Activated CD8-positive, alpha-beta memory T cell treated with anti-CD3 and anti-CD28 coated beads for 1 hour (primary cell): Measurements from ENCODE around the gene MAGI1.

Experiments used
- DNase-seq, 2 donors: peaks; one replicate each; pipeline ENCODE4 v3.0.0-alpha.2; 2020; ENCODE audit warnings: low read depth in 1 of 2; ENCODE audit errors: extremely low read depth in 1 of 2

MAGI1 gene

GRCh38 chr3:65948841-65949573 is 89.7 kb downstream of the MAGI1 start:
- DNase-seq: no peak

DNA sequence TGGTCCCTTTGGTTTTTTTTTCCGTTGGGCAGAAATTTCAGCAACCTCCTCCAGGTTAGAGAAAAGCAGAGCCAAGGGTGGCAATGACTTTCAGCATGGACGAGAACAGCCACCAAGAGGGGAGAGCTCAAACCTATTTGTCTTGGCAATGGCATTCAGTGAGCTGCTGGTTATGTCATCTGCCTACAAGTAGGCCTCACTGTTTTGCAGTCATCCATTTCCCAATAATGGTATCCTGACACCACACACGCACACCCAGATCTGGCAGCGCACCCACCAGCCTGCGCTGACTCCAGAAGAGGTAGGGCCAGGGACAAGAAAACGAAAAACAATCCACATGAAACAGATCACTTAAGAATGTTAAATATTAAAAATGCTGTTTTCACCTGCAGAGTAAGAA is 92.3 kb downstream of the MAGI1 start:
- no peak for DNase-seq

- no peak for DNase-seq
Measured at GRCh38 chr3:65945953-65946352, 92.8 kb downstream of the MAGI1 start.

GRCh38 chr3:65945480-65945879 is 93.2 kb downstream of the MAGI1 start:
- no peak for DNase-seq

- DNase-seq: no peak
Measured at GRCh38 chr3:65944252-65944651, 94.5 kb downstream of the MAGI1 start.

GRCh38 chr3:65939801-65940246 is 98.9 kb downstream of the MAGI1 start:
- no peak for DNase-seq

GRCh38 chr3:65939184-65939583 is 99.5 kb downstream of the MAGI1 start:
- DNase-seq: no peak

DNA sequence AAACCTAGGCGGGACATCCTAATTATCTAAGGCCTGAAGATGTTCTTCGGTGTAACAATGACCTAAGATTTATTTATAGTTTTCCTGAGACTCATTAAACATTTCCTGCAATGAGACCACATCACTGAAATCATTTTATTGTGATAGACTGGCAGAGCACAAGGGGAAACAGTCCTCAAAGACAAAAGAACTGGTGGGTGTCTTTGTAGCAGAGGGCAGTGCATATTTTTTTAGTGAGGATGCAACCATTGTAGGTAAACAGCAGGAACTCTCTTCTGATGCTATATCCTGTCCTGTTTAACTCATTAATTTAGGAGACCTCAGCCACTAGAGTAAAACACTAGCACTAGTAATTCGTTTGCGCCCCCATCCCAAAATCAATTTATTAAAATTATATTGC is 100.0 kb downstream of the MAGI1 start:
- DNase-seq: no peak

- DNase-seq: no peak
Measured at GRCh38 chr3:65938147-65938546, 100.6 kb downstream of the MAGI1 start.

- DNase-seq: no peak
Measured at GRCh38 chr3:65936908-65937638, 101.6 kb downstream of the MAGI1 start.

DNA sequence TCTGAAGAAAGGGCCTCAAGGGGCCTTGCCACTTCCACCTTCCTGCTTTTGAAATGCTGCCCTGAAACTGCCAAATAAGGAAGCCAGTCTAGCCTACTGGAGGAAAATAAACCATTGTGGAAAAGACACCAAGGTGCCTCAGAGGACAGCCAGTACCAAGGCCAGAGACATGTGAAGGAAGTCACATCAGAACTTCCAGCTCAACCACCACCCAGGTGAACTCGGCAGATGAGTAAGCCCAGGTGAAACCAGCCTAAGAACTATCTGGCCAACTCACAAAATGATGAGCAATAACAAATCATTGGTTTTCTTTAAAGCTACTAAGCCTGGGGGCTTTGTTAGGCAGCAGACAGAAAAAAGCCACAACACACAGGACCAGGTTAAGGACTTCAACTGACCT is 103.0 kb downstream of the MAGI1 start:
- DNase-seq: no peak

DNA sequence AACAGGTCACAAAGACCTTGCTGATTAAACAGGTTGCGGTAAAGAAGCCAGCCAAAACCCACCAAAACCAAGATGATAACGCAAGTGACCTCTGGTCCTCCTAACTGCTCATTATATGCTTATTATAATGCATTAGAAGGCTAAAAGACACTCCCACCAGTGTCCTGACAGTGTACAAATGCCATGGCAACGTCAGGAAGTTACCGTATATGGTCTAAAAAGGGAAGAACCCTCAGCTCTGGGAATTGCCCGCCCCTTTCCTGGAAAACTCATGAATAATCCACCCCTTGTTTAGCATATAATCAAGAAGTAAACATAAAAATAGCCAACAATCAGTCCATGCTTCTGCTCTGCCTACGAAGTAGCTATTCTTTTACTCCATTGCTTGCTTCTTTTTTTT is 108.1 kb downstream of the MAGI1 start:
- no peak for DNase-seq

- no peak for DNase-seq
Measured at GRCh38 chr3:65928110-65928509, 110.6 kb downstream of the MAGI1 start.

DNA sequence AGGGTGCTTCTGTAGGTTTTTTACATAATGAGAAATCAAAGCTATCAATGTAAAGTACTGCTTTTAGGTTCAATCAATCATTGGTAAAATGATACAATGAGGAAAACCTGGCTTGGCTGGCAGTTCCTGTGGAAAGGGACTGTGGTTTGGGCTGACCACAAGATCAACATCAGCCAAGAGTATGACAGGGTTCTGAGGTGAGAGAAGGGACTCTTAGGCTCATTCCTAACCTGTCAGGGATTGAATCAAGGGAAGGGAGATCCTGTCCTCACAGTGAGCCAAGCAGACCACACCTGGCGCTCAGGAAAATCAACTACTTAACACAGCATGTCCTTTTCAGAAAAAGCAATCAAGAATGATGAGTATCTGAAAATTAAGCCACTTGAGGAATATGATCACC is 111.1 kb downstream of the MAGI1 start:
- no peak for DNase-seq

- no peak for DNase-seq
Measured at GRCh38 chr3:65925254-65925954, 113.3 kb downstream of the MAGI1 start.

DNA sequence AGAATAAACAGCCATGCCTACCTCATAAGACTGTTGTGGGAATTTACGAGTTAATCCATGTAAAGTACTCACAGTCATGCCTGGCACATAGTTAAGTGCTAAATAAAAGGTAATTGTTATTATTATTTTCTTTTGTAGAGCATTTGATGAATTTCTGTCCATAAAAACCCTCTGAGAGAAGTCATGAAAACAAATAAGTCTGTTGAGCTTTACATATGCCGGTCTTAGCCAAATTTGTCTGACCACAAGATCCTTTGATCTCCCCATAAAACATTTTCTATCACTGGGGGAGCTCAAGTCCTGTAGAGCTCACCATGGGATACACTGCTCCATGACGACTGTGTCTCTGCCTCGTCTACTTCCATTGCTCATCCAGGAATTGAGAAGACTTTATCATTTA is 114.0 kb downstream of the MAGI1 start:
- DNase-seq: no peak

- no peak for DNase-seq
Measured at GRCh38 chr3:65922441-65922840, 116.3 kb downstream of the MAGI1 start.

DNA sequence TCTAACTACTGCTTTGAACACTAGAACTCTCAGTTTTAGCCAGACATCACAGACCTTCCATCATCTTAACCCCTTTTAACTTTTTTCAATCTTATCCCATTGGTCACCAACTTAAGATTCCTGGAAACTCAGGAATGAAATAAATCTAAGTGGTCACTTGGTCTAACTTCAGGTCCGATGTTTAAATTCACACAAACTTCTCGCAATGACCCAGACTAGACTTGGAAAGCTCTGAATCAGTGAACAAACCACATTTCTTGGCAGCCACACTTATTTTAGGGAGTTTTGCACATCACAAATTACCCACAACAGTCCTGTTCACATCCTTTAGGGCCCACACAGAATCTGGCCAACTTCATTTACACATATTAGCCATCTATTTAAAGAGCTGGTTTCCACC is 118.9 kb downstream of the MAGI1 start:
- no peak for DNase-seq

DNA sequence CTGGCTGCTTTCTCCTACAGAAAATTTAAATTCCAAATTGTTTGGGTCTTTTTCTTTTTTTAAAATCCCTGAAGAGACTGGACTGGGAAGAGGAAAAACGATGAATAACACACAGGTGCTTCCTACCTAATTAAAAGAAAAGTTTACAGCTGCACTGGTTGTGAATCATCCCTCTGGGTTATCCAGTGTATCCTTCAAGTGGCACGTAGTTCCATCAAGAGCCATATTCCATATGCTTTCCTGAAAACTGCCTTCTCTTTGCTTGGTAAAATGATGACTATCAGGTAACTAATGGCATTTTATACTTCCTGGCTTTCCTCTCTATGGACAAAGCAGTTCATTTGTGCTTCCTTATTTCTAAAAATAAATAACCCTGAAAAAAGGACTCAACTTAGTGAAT is 123.2 kb downstream of the MAGI1 start:
- DNase-seq: no peak

- DNase-seq: no peak
Measured at GRCh38 chr3:65914740-65915367, 123.9 kb downstream of the MAGI1 start.

DNA sequence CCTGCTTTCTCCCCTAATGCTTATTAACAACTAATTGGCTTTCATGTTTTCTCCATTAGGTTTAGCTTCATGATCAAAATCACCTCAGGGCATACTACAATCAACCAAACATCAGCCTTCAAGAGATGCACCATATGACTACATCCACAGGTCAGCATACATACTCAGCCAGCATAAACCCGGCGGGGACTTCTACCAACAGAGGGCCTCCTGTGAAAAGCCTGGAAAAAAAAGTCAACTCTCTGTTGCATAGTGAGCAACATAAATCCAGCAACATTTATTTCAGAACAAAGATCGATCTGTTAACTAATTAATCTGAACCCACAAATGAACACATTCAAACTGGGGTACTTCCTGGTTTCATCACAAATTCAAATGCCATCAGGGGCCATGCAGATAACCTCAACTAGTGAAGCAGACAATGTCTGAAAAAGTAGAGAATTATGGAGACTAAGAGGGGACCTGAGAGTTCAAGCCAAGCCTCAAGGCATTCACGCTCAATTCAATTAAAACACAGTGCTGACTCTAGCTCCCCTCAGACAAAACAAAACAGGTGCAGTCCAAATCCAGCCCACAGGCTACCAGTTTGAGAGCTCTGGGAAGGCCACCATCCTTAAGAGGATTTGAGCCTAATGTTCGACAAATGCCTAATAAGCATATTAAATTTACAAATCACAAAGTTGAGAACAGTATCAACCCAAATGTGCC is 124.5 kb downstream of the MAGI1 start:
- DNase-seq: no peak
